GM23338 (cell line): Measurements from ENCODE around the gene BCL2L12.

Experiments
- EZH2 ChIP-seq: fragments of 200-600 bp; sonication (generic); IDR thresholded peaks from one replicate; pipeline ENCODE4 v1.8.0; 2017; ENCODE audit warnings: antibody characterized with exemption, mild to moderate bottlenecking, low read depth; ENCODE audit not compliant: unreplicated experiment
- EZH2phosphoT487 ChIP-seq: fragments of 200-600 bp; sonication (generic); IDR thresholded peaks from one replicate; pipeline ENCODE4 v1.8.1; 2018; ENCODE audit warnings: antibody characterized with exemption; ENCODE audit not compliant: unreplicated experiment
- JUNB ChIP-seq: IDR thresholded peaks from one replicate; pipeline ENCODE4 v1.6.1; 2016; ENCODE audit warnings: antibody characterized with exemption; ENCODE audit not compliant: unreplicated experiment
- NANOG ChIP-seq: IDR thresholded peaks from 2 replicates; pipeline ENCODE4 v1.6.1; 2016; ENCODE audit warnings: antibody characterized with exemption, borderline replicate concordance
- POLR2AphosphoS5 ChIP-seq: IDR thresholded peaks from 2 replicates; pipeline ENCODE4 v1.6.1; 2016; ENCODE audit warnings: antibody characterized with exemption, low read depth
- TF ChIP-seq, protein P1 (sequence below), 2 experiments: fragments of 200-600 bp in 1 of 2; sonication (generic) in 1 of 2; conservative IDR thresholded peaks; 2 replicates each; pipeline versions ENCODE4 v1.5.1 to v1.6.1; 2016 to 2017; ENCODE audit warnings: antibody characterized with exemption in 2 of 2, low read depth in 2 of 2, mild to moderate bottlenecking in 2 of 2, moderate library complexity in 1 of 2

DNA sequence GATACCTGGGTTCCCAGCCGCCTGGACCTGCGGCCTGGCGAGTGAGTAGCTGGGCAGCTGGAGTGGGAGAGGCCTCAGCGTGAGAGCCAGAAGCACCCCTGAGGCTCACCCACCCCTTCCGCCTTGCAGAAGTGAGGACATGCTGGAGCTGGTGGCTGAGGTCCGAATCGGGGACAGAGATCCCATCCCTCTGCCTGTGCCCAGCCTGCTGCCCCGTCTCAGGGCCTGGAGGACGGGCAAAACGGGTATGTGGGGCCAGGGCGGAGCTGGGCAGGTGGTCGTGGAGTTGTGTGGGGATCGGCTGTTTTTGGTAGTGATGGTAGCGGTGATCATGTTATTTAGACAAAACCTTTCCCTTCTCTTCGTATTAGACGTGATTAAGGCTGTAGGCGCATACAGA, 19.1 kb upstream of the BCL2L12 start:
- no peak for TF ChIP-seq JUNB
- TF ChIP-seq NANOG, result no peak
- TF ChIP-seq, protein P1, sequence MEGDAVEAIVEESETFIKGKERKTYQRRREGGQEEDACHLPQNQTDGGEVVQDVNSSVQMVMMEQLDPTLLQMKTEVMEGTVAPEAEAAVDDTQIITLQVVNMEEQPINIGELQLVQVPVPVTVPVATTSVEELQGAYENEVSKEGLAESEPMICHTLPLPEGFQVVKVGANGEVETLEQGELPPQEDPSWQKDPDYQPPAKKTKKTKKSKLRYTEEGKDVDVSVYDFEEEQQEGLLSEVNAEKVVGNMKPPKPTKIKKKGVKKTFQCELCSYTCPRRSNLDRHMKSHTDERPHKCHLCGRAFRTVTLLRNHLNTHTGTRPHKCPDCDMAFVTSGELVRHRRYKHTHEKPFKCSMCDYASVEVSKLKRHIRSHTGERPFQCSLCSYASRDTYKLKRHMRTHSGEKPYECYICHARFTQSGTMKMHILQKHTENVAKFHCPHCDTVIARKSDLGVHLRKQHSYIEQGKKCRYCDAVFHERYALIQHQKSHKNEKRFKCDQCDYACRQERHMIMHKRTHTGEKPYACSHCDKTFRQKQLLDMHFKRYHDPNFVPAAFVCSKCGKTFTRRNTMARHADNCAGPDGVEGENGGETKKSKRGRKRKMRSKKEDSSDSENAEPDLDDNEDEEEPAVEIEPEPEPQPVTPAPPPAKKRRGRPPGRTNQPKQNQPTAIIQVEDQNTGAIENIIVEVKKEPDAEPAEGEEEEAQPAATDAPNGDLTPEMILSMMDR (conservative IDR thresholded peaks at IDR 0.05; ENCODE audit: low read depth in 2 of 2), result no peak
- TF ChIP-seq EZH2, result no peak
- no peak for TF ChIP-seq POLR2AphosphoS5
- no peak for TF ChIP-seq EZH2phosphoT487
